Ramos (cell line): ENCODE measurements around the gene TMEM106B.

Experiments
- in situ Hi-C: fragments of 300-500 bp; cut with MboI; formaldehyde crosslinking; loops from one replicate; pipeline ENCODE4 v1.14.3; 2022; ENCODE audit warnings: low sequenced_read_pairs; ENCODE audit not compliant: unreplicated experiment

Gene TMEM106B

GRCh38 chr7:12290761-12291160 is 79.7 kb downstream of the TMEM106B start:
- in situ Hi-C loops, result no loop called here

GRCh38 chr7:12291870-12292269 is 80.8 kb downstream of the TMEM106B start:
- in situ Hi-C loops, result no loop called here
